IMR-90 (cell line): ENCODE data around the gene WDR62. TPM values are rescaled to one million over a fixed set of nuclear protein-coding genes. Genes with fewer than 3 reads are reported as not detected.

Experiments
- ATAC-seq: fragments of 200-7000 bp; cut with Tn5 transposase; 2 replicates; pipeline ENCODE4 v1.9.1; 2020; ENCODE audit warnings: low read depth, mild to moderate bottlenecking, moderate library complexity
- BruUV-seq: library from RNA; stranded (reverse); fragments of 400-500 nt; replicated peaks from 2 replicates; lab custom pipeline; 2021; lab: Mats Ljungman, UMichigan
- CTCF ChIA-PET: fragments of 300-600 bp; formaldehyde crosslinking; extraction: SDS; loops from one replicate; lab custom pipeline; 2021; ENCODE audit warnings: antibody characterized with exemption; lab: Yijun Ruan, JAX
- POLR2A ChIA-PET: fragments of 300-600 bp; sonication (Branson Sonifier 250); formaldehyde crosslinking; loops from one replicate; lab custom pipeline; 2022; ENCODE audit warnings: antibody characterized with exemption; ENCODE audit not compliant: unreplicated experiment; lab: Charles Lee
- DNase-seq: peaks from one replicate; pipeline ENCODE4 v3.0.0; 2013
- H2AFZ ChIP-seq: replicated peaks from 2 replicates; pipeline ENCODE3; 2013; ENCODE audit warnings: low read length, mild to moderate bottlenecking; ENCODE audit not compliant: poor library complexity
- H2AK5ac ChIP-seq: 2 replicates; pipeline ENCODE4 v1.6.1; 2013; ENCODE audit warnings: low read depth, low read length, inconsistent platforms
- H2AK9ac ChIP-seq: replicated peaks from 2 replicates; pipeline ENCODE3; 2013; ENCODE audit warnings: mild to moderate bottlenecking, low read depth, low read length, moderate library complexity; ENCODE audit not compliant: poor library complexity
- H2BK120ac ChIP-seq: 2 replicates; pipeline ENCODE4 v1.6.1; 2013; ENCODE audit warnings: low read depth, low read length, inconsistent platforms
- H2BK15ac ChIP-seq: 3 replicates; pipeline ENCODE4 v1.6.1; 2013; ENCODE audit warnings: low read depth, low read length, inconsistent platforms
- H2BK20ac ChIP-seq: 2 replicates; pipeline ENCODE4 v1.6.1; 2013; ENCODE audit warnings: low read depth, mild to moderate bottlenecking, inconsistent platforms, low read length, moderate library complexity
- H2BK5ac ChIP-seq: 2 replicates; pipeline ENCODE4 v1.6.1; 2013; ENCODE audit warnings: mild to moderate bottlenecking, low read depth, low read length, inconsistent platforms; ENCODE audit not compliant: poor library complexity, severe bottlenecking
- H3K14ac ChIP-seq: replicated peaks from 2 replicates; pipeline ENCODE4 v1.6.1; 2013; ENCODE audit warnings: low read depth, low read length, inconsistent platforms
- H3K18ac ChIP-seq: 2 replicates; pipeline ENCODE4 v1.6.1; 2013; ENCODE audit warnings: low read depth, low read length, control low read depth
- H3K23ac ChIP-seq: 2 replicates; pipeline ENCODE4 v1.6.1; 2013; ENCODE audit warnings: low read depth, low read length, inconsistent platforms
- H3K27ac ChIP-seq: 2 replicates; pipeline ENCODE4 v1.5.1; 2013; ENCODE audit warnings: mild to moderate bottlenecking, control low read depth, low read length; ENCODE audit not compliant: insufficient read depth
- H3K27me3 ChIP-seq: 2 replicates; pipeline ENCODE4 v1.6.1; 2013; ENCODE audit warnings: low read length; ENCODE audit not compliant: control insufficient read depth, insufficient read depth
- H3K36me3 ChIP-seq: 2 replicates; pipeline ENCODE4 v1.6.1; 2013; ENCODE audit warnings: low read length, mixed read lengths; ENCODE audit not compliant: control insufficient read depth, insufficient read depth
- H3K4ac ChIP-seq: 2 replicates; pipeline ENCODE4 v1.6.1; 2013; ENCODE audit warnings: low read depth, low read length, inconsistent platforms
- H3K4me1 ChIP-seq: 2 replicates; pipeline ENCODE4 v1.6.1; 2013; ENCODE audit warnings: low read length, mixed read lengths; ENCODE audit not compliant: control insufficient read depth, insufficient read depth
- H3K4me2 ChIP-seq: 2 replicates; pipeline ENCODE4 v1.6.1; 2013; ENCODE audit warnings: low read depth, mild to moderate bottlenecking, control low read depth, low read length, moderate library complexity
- H3K4me3 ChIP-seq: 2 replicates; pipeline ENCODE4 v1.5.1; 2013; ENCODE audit warnings: low read depth, mild to moderate bottlenecking, control low read depth, low read length, moderate library complexity; ENCODE audit not compliant: insufficient read depth
- H3K56ac ChIP-seq: 2 replicates; pipeline ENCODE4 v1.6.1; 2013; ENCODE audit warnings: low read length, inconsistent platforms; ENCODE audit not compliant: insufficient read depth; ENCODE audit errors: extremely low read depth
- H3K79me1 ChIP-seq, 2 experiments: 2 replicates each; pipeline ENCODE4 v1.6.1; 2013; ENCODE audit warnings: low read length in 2 of 2, inconsistent platforms in 1 of 2, low read depth in 1 of 2
- H3K9ac ChIP-seq: 2 replicates; pipeline ENCODE4 v1.6.1; 2013; ENCODE audit warnings: low read depth, low read length, control low read depth
- H3K9me1 ChIP-seq: 2 replicates; pipeline ENCODE4 v1.6.1; 2013; ENCODE audit warnings: low read length, inconsistent platforms; ENCODE audit not compliant: insufficient read depth
- H3K9me3 ChIP-seq: 2 replicates; pipeline ENCODE4 v1.6.1; 2013; ENCODE audit warnings: low read length; ENCODE audit not compliant: control insufficient read depth, insufficient read depth
- H4K20me1 ChIP-seq: 2 replicates; pipeline ENCODE4 v1.6.1; 2013; ENCODE audit warnings: low read length, inconsistent platforms; ENCODE audit not compliant: insufficient read depth
- H4K5ac ChIP-seq: 2 replicates; pipeline ENCODE4 v1.6.1; 2013; ENCODE audit warnings: mild to moderate bottlenecking, low read depth, low read length, control low read depth
- H4K8ac ChIP-seq, 2 experiments: 2 replicates each; pipeline ENCODE4 v1.6.1; 2013; ENCODE audit warnings: low read depth in 2 of 2, low read length in 2 of 2, control low read depth in 1 of 2, inconsistent platforms in 1 of 2
- H4K91ac ChIP-seq: 2 replicates; pipeline ENCODE4 v1.6.1; 2013; ENCODE audit warnings: low read depth, low read length, inconsistent platforms; ENCODE audit not compliant: insufficient read depth
- CEBPB ChIP-seq: IDR thresholded peaks from 2 replicates; pipeline ENCODE4 v1.6.1; 2012; ENCODE audit warnings: low read depth, low read length, improper control_type of control experiment
- MAZ ChIP-seq: IDR thresholded peaks from 2 replicates; pipeline ENCODE4 v1.6.1; 2012; ENCODE audit warnings: low read depth, mild to moderate bottlenecking, low read length, improper control_type of control experiment, moderate library complexity, borderline replicate concordance
- POLR2A ChIP-seq: IDR thresholded peaks from 2 replicates; pipeline ENCODE4 v1.6.1; 2012; ENCODE audit warnings: mild to moderate bottlenecking, low read depth, low read length
- RFX5 ChIP-seq: IDR thresholded peaks from 2 replicates; pipeline ENCODE4 v1.8.0; 2012; ENCODE audit warnings: low read depth, mild to moderate bottlenecking, low read length, moderate library complexity
- SMC3 ChIP-seq: fragments of 150-350 bp; IDR thresholded peaks from 2 replicates; pipeline ENCODE4 v1.6.1; 2016; ENCODE audit warnings: low read depth, mild to moderate bottlenecking, antibody characterized with exemption, low read length, moderate library complexity
- WGBS, 2 experiments: methylation state at CpG; one replicate each; pipeline versions ENCODE4 v1.1.5 to v1.1.7; 2013; ENCODE audit warnings: missing lambda C conversion rate in 2 of 2; ENCODE audit not compliant: insufficient read length in 1 of 2; ENCODE audit errors: extremely low coverage in 2 of 2; 5-methylcytosine and 5-hydroxymethylcytosine counted together
- dilution Hi-C: fragments of 300-500 bp; cut with HindIII; formaldehyde crosslinking; loops from one replicate; pipeline ENCODE4 v1.14.3; 2018; ENCODE audit warnings: low sequenced_read_pairs; ENCODE audit not compliant: unreplicated experiment
- in situ Hi-C: fragments of 300-500 bp; cut with MboI; formaldehyde crosslinking; loops from 3 replicates; pipeline ENCODE4 v1.14.3; 2019; ENCODE audit warnings: low sequenced_read_pairs, inconsistent platforms, mixed read lengths
- intact Hi-C: fragments of 100-400 bp; cut with micrococcal nuclease; formaldehyde crosslinking; loops from 2 replicates; pipeline ENCODE4 v1.10.0; 2022
- polyA plus RNA-seq, 3 experiments: library from polyadenylated mRNA; depleted of rRNA; stranded (reverse); fragments of >200 nt; gene quantifications; 2 replicates each; pipeline ENCODE4 v1.2.3, GENCODE V29; 2012; ENCODE audit warnings: low replicate concordance in 1 of 3
- total RNA-seq: library from RNA; depleted of rRNA; stranded (reverse); fragments of >200 nt; gene quantifications from 2 replicates; pipeline ENCODE4 v1.2.3, GENCODE V29; 2012

The WDR62 gene
- total and polyA plus RNA-seq, 2 of the 4 experiments (the other 2 are of a cell fraction) = 4.5 to 7.0 TPM

DNA sequence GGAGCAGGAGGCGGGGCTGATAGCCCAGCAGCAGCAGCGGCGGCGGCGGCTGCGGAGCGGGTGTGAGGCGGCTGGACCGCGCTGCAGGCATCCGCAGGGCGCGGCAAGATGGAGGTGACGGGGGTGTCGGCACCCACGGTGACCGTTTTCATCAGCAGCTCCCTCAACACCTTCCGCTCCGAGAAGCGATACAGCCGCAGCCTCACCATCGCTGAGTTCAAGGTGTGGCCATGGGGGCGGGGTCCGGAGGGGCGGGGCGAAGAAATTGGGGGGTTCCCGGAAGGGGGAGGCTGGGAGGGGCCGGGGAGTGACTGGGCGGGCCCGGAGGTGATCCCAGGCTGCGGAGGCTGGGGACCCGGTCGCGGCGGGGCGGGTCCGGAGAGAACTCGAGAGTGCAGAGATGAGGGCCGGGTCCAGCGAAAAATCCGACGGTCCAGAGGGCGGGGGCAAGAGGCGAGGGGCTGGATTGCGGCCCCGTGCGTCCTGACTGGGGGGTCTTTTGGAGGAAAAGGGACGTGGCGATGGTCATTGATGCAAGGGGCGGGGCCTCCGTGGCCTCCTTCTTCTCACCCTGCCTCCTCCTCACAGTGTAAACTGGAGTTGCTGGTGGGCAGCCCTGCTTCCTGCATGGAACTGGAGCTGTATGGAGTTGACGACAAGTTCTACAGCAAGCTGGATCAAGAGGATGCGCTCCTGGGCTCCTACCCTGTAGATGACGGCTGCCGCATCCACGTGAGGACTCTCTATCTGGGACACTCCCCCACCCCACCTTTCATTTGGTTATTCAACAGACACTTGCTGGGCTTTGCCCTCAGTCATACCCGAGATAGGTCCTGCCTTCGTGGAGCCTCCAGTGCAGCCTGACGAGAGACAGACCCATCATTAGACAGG lies 61.0 kb downstream of the WDR62 start, which contains the start of gene TBCB:
Gene TBCB, plus strand, starts transcription at position 16 of the 891 bp plus-strand sequence. Its CDS starts 93 bp downstream, at position 109.
- Histone ChIP-seq H2AFZ (peak within 1 kb of the TSS; percentile 100), H4K20me1 (peaks cover 16% of the 10 kb centered on the region), H2AK5ac (peak within 1 kb of the TSS; percentile 99), H3K9me3 (no peaks in the 10 kb centered on the region), H3K4me2 (peak within 1 kb of the TSS; percentile 94), H3K4ac (peak within 1 kb of the TSS; percentile 96), H3K23ac (peak within 1 kb of the TSS; percentile 90), H2BK5ac (peak within 1 kb of the TSS; percentile 83), H3K18ac (peak within 1 kb of the TSS; percentile 35), H3K79me1 (peaks cover 27 to 66% of the 10 kb centered on the region in 2 experiments), H3K56ac (peak within 1 kb of the TSS; percentile 82), H4K8ac (peak within 1 kb of the TSS; percentile 48 to 97), H2BK15ac (peak within 1 kb of the TSS; percentile 76; the same call in 2 of the 3 replicates), H3K9ac (peak within 1 kb of the TSS; percentile 83), H3K4me3 (peak within 1 kb of the TSS; percentile 63), H2BK20ac (peak within 1 kb of the TSS; percentile 40), H4K5ac (peak within 1 kb of the TSS; percentile 65), H3K27ac (peak within 1 kb of the TSS; percentile 71), H4K91ac (peak within 1 kb of the TSS; percentile 84), H3K27me3 (no peaks in the 10 kb centered on the region), H3K9me1 (0 out of 2 replicates have a peak, but pooled peaks cover 6% of the 10 kb centered on the region), H3K14ac (peak within 1 kb of the TSS; percentile 88), H2AK9ac (peak within 1 kb of the TSS; percentile 99), H2BK120ac (peak within 1 kb of the TSS; percentile 79), H3K36me3 (peaks cover 28% of the 10 kb centered on the region), H3K4me1 (peaks cover 7% of the 10 kb centered on the region)
- in situ Hi-C loops (no loop called here), dilution Hi-C loops (no loop called here), intact Hi-C loops (loop anchor here (2.0 kb wide), 2 partner anchors 25 to 55 kb away; partner anchors contain the start of gene CAPNS1)
- CTCF ChIA-PET = interaction anchor here (2.3 to 3.5 kb wide), 2 partner anchors 12 to 54 kb away, joined by 6 to 14 read pairs; no protein-coding TSS in a partner anchor
- peak; percentile 65 for ATAC-seq
- BruUV-seq = no TSS peak
- no CpG with 5 or more reads among the region's 59 CpGs for WGBS, 2 experiments
- POLR2A ChIA-PET = no interaction called here
- peak; percentile 69 for TF ChIP-seq POLR2A
- TF ChIP-seq SMC3 = no peak
- TF ChIP-seq RFX5 = no peak; the same call in 1 of the 2 replicates
- TF ChIP-seq MAZ = peak; percentile 69; the same call in 1 of the 2 replicates
- no peak for TF ChIP-seq CEBPB
- peak; percentile 28 for DNase-seq
